Measurements from ENCODE around the gene SLC35A5. TPM values are rescaled to one million over a fixed set of nuclear protein-coding genes. Genes with fewer than 3 reads are reported as not detected.

Gene SLC35A5
- total and polyA plus RNA-seq, 7 donors, result 7.2 to 32.1 (median 16.1) TPM

GRCh38 chr3:112593258-112593657, 31.4 kb downstream of the SLC35A5 start:
- no peaks in the 10 kb centered on the region for H3K9me3 ChIP-seq
- peaks cover 0 to 28% (median 4%) of the 10 kb centered on the region in 4 donors for H3K36me3 ChIP-seq
- no peak for DNase-seq
- H3K4me3 ChIP-seq, result no peak overlapping the region
- intact Hi-C loops (cut with DNase I), result no loop called here
- H3K4me1 ChIP-seq, result no peaks in the 10 kb centered on the region
- TF ChIP-seq CTCF (IDR thresholded peaks at IDR 0.05), result no peak
- no peak for TF ChIP-seq EP300 (IDR thresholded peaks at IDR 0.05)
- no peak for TF ChIP-seq POLR2A (IDR thresholded peaks at IDR 0.05)
- no peak for TF ChIP-seq POLR2AphosphoS5 (IDR thresholded peaks at IDR 0.05)
- no peak overlapping the region for H3K27ac ChIP-seq
- H3K27me3 ChIP-seq, result no peaks in the 10 kb centered on the region

GRCh38 chr3:112594856-112595255, 33.0 kb downstream of the SLC35A5 start:
- Histone ChIP-seq H3K27ac (no peak overlapping the region), H3K9me3 (no peaks in the 10 kb centered on the region), H3K4me1 (no peaks in the 10 kb centered on the region), H3K4me3 (no peak overlapping the region), H3K36me3 (peaks cover 0 to 34% (median 4%) of the 10 kb centered on the region in 4 donors), H3K27me3 (no peaks in the 10 kb centered on the region)
- no peak for TF ChIP-seq CTCF (IDR thresholded peaks at IDR 0.05)
- no peak for TF ChIP-seq POLR2AphosphoS5 (IDR thresholded peaks at IDR 0.05)
- no peak for TF ChIP-seq POLR2A (IDR thresholded peaks at IDR 0.05)
- TF ChIP-seq EP300 (IDR thresholded peaks at IDR 0.05), result no peak
- 95 to 97% methylated on average over 2 of the region's 2 CpGs for WGBS, 2 donors
- intact Hi-C loops (cut with DNase I), result no loop called here
- DNase-seq, result no peak

GRCh38 chr3:112597945-112598344, 36.1 kb downstream of the SLC35A5 start:
- H3K9me3 ChIP-seq, result no peaks in the 10 kb centered on the region

GRCh38 chr3:112598731-112599130, 36.9 kb downstream of the SLC35A5 start:
- Histone ChIP-seq H3K4me3 (no peak overlapping the region), H3K27ac (no peak overlapping the region), H3K4me1 (no peaks in the 10 kb centered on the region), H3K36me3 (peaks cover 0 to 13% (median 1%) of the 10 kb centered on the region in 4 donors), H3K9me3 (no peaks in the 10 kb centered on the region), H3K27me3 (no peaks in the 10 kb centered on the region)
- intact Hi-C loops (cut with DNase I), result no loop called here
- no peak for DNase-seq
- no peak for TF ChIP-seq POLR2A (IDR thresholded peaks at IDR 0.05)
- TF ChIP-seq EP300 (IDR thresholded peaks at IDR 0.05), result no peak
- TF ChIP-seq POLR2AphosphoS5 (IDR thresholded peaks at IDR 0.05), result no peak
- TF ChIP-seq CTCF (IDR thresholded peaks at IDR 0.05), result no peak

More at GRCh38 chr3:112597945-112598344, 36.1 kb downstream of the SLC35A5 start:
- 98% methylated on average over 2 of the region's 2 CpGs for WGBS, 2 donors
- intact Hi-C loops (cut with DNase I), result no loop called here
- Histone ChIP-seq H3K36me3 (peaks cover 0 to 20% (median 4%) of the 10 kb centered on the region in 4 donors), H3K4me3 (no peak overlapping the region), H3K4me1 (no peaks in the 10 kb centered on the region), H3K27ac (no peak overlapping the region), H3K27me3 (no peaks in the 10 kb centered on the region)
- TF ChIP-seq CTCF (IDR thresholded peaks at IDR 0.05) (no peak), POLR2AphosphoS5 (IDR thresholded peaks at IDR 0.05) (no peak), POLR2A (IDR thresholded peaks at IDR 0.05) (no peak), EP300 (IDR thresholded peaks at IDR 0.05) (no peak)
- no peak for DNase-seq

GRCh38 chr3:112602217-112602838, 40.5 kb downstream of the SLC35A5 start:
- DNase-seq, result no peak
- TF ChIP-seq POLR2A (IDR thresholded peaks at IDR 0.05), result no peak
- no peak for TF ChIP-seq POLR2AphosphoS5 (IDR thresholded peaks at IDR 0.05)
- TF ChIP-seq EP300 (IDR thresholded peaks at IDR 0.05), result no peak
- TF ChIP-seq CTCF (IDR thresholded peaks at IDR 0.05), result no peak
- intact Hi-C loops (cut with DNase I), result no loop called here
- no peaks in the 10 kb centered on the region for H3K4me1 ChIP-seq
- H3K9me3 ChIP-seq, result no peaks in the 10 kb centered on the region
- H3K27me3 ChIP-seq, result no peaks in the 10 kb centered on the region
- no peak overlapping the region for H3K4me3 ChIP-seq
- peaks cover 0 to 45% (median 5%) of the 10 kb centered on the region in 4 donors for H3K36me3 ChIP-seq
- no peak overlapping the region for H3K27ac ChIP-seq
